Stimulated activated CD8-positive, alpha-beta memory T cell treated with anti-CD3 and anti-CD28 coated beads, Interleukin-7, amount 100 ng/mL, for 1 hour (primary cell): ENCODE results near the gene ASB4.
"Not testable (repeated sequence)": the region's sequence is repeated elsewhere in the genome, so short reads cannot be mapped to it uniquely, and the experiment has no call there.

Experiments
- DNase-seq, 2 donors: peaks; one replicate each; pipeline ENCODE4 v3.0.0-alpha.2; 2020; ENCODE audit warnings: low read depth in 2 of 2

Gene ASB4

GRCh38 chr7:95478272-95479037 is 7.3 kb upstream of the ASB4 start:
- no peak for DNase-seq

GRCh38 chr7:95479992-95480624 is 5.6 kb upstream of the ASB4 start:
- DNase-seq, result no peak

GRCh38 chr7:95481271-95482165 is 4.2 kb upstream of the ASB4 start:
- DNase-seq, result no peak

- no peak for DNase-seq
These were observed 3.3 kb upstream of the ASB4 start for GRCh38 chr7:95482424-95482823.

GRCh38 chr7:95490231-95490762 is 4.6 kb downstream of the ASB4 start:
- DNase-seq, result no peak

GRCh38 chr7:95491201-95491600 is 5.5 kb downstream of the ASB4 start:
- DNase-seq, result no peak

- no peak for DNase-seq
These were observed 6.0 kb downstream of the ASB4 start for GRCh38 chr7:95491634-95492314.

- no peak for DNase-seq
These were observed 7.5 kb downstream of the ASB4 start for GRCh38 chr7:95493247-95493646.

GRCh38 chr7:95493844-95494243 is 8.1 kb downstream of the ASB4 start:
- no peak for DNase-seq

- DNase-seq, result no peak
These were observed 15.6 kb downstream of the ASB4 start for GRCh38 chr7:95501261-95501832.

- DNase-seq, result no peak
These were observed 16.7 kb downstream of the ASB4 start for GRCh38 chr7:95502403-95502802.

- no peak for DNase-seq
These were observed 17.8 kb downstream of the ASB4 start for GRCh38 chr7:95503271-95504131.

GRCh38 chr7:95504132-95504588 is 18.4 kb downstream of the ASB4 start:
- DNase-seq, result not testable (repeated sequence)

GRCh38 chr7:95508780-95509179 is 23.0 kb downstream of the ASB4 start:
- DNase-seq, result no peak

GRCh38 chr7:95509199-95509598 is 23.5 kb downstream of the ASB4 start:
- no peak for DNase-seq

- peak; percentile 5 to 6 for DNase-seq
These were observed 26.0 kb downstream of the ASB4 start for GRCh38 chr7:95511716-95512260.

- no peak for DNase-seq
These were observed 31.7 kb downstream of the ASB4 start for GRCh38 chr7:95517458-95517857.

- DNase-seq, result no peak
These were observed 32.1 kb downstream of the ASB4 start for GRCh38 chr7:95517870-95518269.

GRCh38 chr7:95520136-95520535 is 34.4 kb downstream of the ASB4 start:
- no peak for DNase-seq

- no peak for DNase-seq
These were observed 39.8 kb downstream of the ASB4 start for GRCh38 chr7:95525503-95525902.
